GM12864 (cell line): Measurements from ENCODE around the gene RALGPS1.

Experiments
- DNase-seq: peaks from one replicate; pipeline ENCODE4 v3.0.0-alpha.2; 2011; ENCODE audit warnings: low read depth
- H3K4me3 ChIP-seq: 2 replicates; pipeline ENCODE4 v1.5.1; 2011; ENCODE audit warnings: mild to moderate bottlenecking, low read depth, low read length, control low read depth
- CTCF ChIP-seq: IDR thresholded peaks from 2 replicates; pipeline ENCODE4 v1.5.1; 2011; ENCODE audit warnings: low read depth, mild to moderate bottlenecking, moderate library complexity, low read length, control low read depth, inconsistent platforms; ENCODE audit errors: missing control alignments

Gene RALGPS1

GRCh38 chr9:127187231-127187956 lies 272.8 kb downstream of the RALGPS1 start:
- H3K4me3 ChIP-seq = no peak overlapping the region
- no peak for TF ChIP-seq CTCF
- no peak for DNase-seq

DNA sequence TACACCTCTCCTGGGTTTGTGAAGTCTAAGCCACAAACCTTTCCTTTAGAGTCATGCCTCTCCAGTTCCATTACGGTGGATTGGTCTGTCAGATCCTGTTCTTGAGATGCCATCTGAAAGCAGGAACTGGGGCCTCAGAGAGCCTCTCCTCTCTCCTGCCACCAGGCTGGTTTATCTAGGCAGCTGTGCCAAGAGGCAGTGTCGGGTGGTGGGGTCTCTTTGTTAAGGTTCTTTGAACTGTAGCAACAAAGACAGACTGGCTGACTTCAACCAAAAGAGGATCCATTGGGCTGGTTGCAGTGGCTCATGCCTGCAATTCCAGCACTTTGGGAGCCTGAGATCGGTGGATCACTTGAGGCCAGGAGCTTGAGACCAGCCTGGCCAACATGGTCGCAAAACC lies 273.8 kb downstream of the RALGPS1 start:
- no peak for TF ChIP-seq CTCF
- no peak for DNase-seq
- H3K4me3 ChIP-seq = no peak overlapping the region

- no peak for TF ChIP-seq CTCF
- DNase-seq = no peak
- H3K4me3 ChIP-seq = no peak overlapping the region
These were observed 275.0 kb downstream of the RALGPS1 start for GRCh38 chr9:127189628-127190027.

- no peak for DNase-seq
- H3K4me3 ChIP-seq = no peak overlapping the region
- no peak for TF ChIP-seq CTCF
These were observed 278.2 kb downstream of the RALGPS1 start for GRCh38 chr9:127192744-127193143.

- no peak for DNase-seq
- H3K4me3 ChIP-seq = no peak overlapping the region
- no peak for TF ChIP-seq CTCF
These were observed 278.9 kb downstream of the RALGPS1 start for GRCh38 chr9:127193483-127193882.

- TF ChIP-seq CTCF = no peak
- DNase-seq = no peak
These were observed 280.5 kb downstream of the RALGPS1 start for GRCh38 chr9:127194881-127195713.

More at GRCh38 chr9:127194881-127195713, 280.5 kb downstream of the RALGPS1 start:
- no peak overlapping the region for H3K4me3 ChIP-seq
